SHP77 (cell line): ENCODE measurements around the gene NBDY.
"Not testable (repeated sequence)": the region's sequence is repeated elsewhere in the genome, so short reads cannot be mapped to it uniquely, and the experiment has no call there.

Source experiments
- DNase-seq, 2 experiments: peaks; one replicate each; lab custom pipeline; 2025; lab: John Stamatoyannopoulos, UW

The NBDY gene

DNA sequence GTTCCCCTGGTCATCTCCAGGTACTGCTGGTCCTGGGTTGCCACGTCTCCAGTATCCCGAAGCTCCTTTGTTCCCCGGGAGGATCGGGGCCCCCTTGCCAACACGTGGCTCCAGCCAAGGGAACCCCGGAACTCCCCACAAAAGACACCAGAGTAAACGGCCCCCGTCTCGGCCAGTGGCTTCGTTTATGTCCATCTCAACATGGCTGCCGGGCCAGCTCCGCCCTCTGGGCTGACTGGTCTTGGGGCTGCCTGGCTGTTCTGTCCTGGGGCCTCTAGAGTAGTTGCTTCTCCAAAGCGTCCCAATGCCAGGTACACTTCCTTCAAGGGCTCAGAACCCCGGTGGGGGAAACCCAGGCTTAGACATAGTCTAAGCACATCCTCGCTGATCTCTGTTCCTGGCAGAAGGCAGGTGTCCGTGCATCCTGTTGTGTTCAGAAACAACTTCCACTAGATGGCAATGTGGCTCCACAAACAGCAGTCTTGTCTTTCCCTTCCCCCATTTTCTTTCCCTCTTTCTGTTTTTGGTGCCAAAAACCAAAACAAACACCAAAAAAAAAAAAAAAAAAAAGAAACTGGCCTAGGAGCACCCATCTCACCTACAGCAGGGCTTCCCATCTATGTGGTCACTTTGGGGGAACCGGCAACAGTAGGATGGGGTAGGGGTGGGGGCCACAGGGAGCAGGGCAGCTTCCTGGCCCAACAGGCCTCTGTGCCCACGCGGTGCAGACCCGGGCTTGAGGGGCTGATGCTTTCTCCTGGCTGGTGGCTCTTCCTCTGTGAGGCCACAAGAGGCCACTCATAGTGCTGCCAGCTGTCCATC, 35.3 kb downstream of the NBDY start:
- no peak for DNase-seq

DNA sequence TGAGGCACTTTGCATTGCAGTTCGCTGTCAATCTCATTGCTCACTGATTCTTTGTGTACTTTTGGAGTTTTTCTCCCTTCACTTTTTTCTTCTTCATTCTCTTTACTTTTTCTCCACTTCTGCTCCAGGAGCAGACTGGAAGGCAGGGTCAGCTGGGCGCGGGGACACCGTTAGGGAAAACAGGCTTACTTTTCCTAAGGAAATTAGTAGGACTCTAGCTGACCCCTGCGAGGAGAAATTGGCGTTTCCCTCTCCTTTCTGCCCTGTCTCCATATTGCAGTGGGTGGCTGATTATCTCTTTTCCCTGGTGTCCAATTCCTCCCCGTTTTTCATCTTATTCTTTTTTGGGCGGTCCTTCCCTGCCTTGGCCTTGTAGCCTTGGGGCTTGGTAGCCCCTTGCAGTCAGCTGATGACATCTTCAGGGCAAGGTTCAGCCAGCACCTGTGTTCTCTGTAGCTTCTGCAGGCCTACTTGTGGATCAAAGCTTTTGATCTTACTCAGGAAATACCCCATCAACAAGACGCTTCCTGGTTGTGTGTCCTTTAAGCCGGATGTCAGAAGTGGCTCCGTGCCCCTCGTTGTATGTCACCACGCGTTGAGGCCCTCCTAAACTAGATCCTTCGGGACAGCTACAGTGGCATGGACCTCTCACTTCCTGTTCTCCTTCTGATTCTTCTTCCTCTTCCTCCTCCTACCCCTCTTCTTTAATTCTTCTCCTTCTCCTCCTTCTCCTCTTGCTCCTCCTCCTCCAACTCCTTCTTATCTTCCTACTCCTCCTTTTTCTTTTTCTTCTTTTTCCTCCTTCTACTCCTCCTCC, 36.1 kb downstream of the NBDY start:
- no peak for DNase-seq

DNA sequence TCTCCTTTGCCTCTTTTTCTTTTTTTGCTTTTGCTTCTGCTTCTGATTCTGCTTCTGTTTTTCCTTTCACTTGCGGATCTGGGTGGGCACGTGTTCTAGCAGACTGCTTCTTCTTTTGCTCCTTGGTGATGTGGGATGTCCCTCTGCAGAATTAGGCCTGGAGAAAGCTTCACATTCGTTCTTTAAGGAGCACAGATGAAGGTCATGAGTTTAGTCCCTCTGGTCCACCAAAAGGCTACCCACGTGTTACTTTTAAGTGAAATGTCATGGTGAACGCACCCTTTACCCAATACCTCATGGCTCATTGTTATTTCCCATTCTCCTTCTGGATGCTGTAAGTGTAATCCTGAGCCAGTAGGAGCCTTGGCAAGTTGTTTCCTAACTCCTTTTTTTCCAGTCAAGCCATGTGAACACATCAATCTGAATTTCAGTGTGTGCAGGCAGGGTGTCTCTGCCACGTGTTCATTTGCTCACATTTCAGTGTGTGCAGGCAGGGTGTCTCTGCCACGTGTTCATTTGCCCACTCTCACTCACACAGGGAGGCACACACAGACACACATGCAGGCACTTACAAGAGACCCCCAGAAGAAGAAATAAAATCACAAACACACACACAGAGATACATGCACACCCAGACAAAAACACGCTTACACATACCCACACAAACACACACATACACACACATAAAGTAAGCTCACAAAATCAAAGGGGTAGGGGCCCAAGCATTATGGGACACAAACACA, 36.9 kb downstream of the NBDY start:
- no peak for DNase-seq

DNA sequence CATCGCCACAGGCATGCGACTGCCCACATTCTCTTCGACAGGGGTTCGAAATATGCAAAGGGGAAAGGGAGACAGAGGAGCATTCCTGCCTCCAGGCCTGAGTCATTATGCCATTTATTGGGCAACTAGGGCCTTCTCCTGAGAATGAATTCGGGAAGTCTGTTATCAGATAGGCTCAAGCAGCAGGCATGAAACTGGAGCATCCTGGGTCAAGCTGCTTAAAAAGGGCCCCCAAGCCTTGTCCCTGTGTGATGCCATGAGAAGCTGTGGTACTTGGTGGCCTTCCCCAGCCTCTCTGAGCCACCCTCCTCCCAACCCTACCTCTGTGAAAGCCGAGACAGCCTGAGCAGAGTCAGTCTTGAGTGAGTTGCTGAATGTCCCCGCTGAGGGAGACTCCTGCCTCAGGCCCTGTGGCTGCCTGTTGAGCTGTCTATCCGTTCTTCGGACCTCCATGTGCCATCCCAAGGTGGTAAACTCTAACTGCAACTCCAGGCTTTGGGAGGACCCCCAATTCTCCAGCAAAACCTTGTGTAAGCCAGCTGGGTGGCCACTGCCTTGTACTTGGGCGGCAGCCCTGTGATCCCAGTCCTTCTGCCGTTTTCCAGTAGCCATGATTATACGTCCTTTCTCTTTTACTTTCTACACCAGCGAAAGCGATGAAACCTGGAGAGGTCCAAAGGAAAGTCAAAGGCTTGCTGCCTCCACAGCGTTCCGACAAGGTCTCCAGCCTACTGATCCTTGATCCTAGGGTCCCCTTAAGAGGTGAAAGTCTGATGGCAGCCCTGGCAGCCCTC, 37.7 kb downstream of the NBDY start:
- DNase-seq: no peak

DNA sequence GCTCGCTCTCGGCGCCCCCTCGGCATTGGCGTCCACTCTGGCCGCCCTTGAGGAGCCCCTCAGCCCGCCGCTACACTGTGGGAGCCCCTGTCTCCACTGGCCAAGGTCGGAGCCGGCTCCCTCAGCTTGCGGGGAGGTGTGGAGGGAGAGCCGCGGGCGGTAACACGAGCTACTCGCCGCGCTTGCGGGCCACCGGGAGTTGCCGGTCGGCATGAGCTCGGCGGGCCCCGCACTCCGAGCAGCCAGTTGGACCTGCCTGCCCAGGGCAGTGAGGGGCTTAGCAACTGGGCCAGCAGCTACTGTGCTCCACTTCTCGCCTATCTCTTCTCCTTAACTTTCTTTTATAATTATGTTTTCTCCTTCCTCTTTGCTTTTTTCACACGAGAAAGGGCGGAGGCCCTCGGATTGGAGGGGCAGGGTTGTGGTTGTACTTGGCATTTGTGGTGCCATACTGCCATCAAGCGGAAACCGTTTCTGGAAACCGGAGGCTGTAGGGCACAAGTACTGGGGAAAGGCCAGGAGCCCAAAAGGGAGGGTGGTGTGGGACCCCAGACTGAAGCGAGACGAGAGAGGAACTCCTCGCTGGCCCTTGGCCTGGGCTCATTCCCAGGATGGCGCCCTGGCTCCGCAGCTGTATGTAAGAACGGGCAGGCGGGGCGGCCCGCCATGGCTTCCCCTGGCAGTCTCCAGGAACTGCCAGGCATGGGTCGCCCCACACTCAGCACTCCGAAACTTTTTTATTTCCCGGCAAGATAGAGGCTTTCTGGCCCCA, 38.5 kb downstream of the NBDY start:
- DNase-seq: not testable (repeated sequence)

DNA sequence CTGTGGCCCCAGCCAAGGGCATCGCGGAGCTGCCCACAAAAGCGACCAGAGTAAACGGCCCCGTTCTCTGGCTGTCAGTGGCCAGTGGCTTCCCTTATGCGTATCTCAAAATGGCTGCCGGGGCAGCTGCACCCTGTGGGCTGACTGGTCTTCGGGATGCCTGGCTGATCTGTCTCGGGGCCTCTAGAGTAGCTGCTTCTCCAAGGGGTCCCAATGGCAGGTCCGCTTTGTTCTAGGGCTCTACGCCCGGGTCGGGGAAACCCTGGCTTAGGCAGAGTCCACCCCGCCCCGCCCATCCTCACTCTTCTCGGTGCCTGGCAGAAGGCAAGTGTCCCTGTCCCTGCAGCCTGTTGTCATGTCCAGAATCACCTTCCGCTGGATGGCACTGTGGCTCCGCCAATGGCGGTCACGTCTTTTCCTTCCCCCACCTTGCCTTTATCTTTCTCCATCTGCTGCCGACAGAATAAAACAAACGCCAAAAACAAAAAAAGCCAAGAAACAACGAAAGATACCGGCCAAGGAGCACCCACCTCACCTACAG, 39.1 kb downstream of the NBDY start:
- DNase-seq: not testable (repeated sequence)

DNA sequence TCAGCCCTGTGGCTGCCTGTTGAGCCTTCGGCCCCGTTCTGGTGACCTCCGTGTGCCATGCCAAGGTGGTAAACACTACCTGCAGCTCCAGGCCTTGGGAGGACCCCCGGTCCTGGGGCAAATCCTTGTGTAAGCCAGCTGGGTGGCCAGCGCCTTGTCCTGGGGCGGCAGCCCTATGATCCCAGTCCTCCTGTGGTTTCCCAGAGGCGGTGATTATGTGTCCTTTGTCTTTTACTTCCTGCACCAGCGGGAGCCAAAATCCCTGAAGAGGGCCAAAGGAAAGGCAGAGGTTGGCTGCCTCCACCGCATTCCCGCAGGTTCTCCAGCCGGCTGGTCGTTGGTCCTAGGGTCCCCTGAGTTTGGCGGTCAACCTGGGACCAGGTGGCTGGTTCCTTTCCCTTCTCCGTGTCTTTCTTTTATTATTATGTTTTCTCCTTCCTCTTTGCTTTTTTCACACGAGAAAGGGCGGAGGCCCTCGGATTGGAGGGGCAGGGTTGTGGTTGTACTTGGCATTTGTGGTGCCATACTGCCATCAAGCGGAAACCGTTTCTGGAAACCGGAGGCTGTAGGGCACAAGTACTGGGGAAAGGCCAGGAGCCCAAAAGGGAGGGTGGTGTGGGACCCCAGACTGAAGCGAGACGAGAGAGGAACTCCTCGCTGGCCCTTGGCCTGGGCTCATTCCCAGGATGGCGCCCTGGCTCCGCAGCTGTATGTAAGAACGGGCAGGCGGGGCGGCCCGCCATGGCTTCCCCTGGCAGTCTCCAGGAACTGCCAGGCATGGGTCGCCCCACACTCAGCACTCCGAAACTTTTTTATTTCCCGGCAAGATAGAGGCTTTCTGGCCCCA, 43.9 kb downstream of the NBDY start:
- DNase-seq: not testable (repeated sequence)

DNA sequence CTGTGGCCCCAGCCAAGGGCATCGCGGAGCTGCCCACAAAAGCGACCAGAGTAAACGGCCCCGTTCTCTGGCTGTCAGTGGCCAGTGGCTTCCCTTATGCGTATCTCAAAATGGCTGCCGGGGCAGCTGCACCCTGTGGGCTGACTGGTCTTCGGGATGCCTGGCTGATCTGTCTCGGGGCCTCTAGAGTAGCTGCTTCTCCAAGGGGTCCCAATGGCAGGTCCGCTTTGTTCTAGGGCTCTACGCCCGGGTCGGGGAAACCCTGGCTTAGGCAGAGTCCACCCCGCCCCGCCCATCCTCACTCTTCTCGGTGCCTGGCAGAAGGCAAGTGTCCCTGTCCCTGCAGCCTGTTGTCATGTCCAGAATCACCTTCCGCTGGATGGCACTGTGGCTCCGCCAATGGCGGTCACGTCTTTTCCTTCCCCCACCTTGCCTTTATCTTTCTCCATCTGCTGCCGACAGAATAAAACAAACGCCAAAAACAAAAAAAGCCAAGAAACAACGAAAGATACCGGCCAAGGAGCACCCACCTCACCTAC, 44.5 kb downstream of the NBDY start:
- DNase-seq: not testable (repeated sequence)

DNA sequence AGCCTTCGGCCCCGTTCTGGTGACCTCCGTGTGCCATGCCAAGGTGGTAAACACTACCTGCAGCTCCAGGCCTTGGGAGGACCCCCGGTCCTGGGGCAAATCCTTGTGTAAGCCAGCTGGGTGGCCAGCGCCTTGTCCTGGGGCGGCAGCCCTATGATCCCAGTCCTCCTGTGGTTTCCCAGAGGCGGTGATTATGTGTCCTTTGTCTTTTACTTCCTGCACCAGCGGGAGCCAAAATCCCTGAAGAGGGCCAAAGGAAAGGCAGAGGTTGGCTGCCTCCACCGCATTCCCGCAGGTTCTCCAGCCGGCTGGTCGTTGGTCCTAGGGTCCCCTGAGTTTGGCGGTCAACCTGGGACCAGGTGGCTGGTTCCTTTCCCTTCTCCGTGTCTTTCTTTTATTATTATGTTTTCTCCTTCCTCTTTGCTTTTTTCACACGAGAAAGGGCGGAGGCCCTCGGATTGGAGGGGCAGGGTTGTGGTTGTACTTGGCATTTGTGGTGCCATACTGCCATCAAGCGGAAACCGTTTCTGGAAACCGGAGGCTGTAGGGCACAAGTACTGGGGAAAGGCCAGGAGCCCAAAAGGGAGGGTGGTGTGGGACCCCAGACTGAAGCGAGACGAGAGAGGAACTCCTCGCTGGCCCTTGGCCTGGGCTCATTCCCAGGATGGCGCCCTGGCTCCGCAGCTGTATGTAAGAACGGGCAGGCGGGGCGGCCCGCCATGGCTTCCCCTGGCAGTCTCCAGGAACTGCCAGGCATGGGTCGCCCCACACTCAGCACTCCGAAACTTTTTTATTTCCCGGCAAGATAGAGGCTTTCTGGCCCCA, 49.3 kb downstream of the NBDY start:
- not testable (repeated sequence) for DNase-seq

DNA sequence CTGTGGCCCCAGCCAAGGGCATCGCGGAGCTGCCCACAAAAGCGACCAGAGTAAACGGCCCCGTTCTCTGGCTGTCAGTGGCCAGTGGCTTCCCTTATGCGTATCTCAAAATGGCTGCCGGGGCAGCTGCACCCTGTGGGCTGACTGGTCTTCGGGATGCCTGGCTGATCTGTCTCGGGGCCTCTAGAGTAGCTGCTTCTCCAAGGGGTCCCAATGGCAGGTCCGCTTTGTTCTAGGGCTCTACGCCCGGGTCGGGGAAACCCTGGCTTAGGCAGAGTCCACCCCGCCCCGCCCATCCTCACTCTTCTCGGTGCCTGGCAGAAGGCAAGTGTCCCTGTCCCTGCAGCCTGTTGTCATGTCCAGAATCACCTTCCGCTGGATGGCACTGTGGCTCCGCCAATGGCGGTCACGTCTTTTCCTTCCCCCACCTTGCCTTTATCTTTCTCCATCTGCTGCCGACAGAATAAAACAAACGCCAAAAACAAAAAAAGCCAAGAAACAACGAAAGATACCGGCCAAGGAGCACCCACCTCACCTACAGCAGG, 50.0 kb downstream of the NBDY start:
- DNase-seq: not testable (repeated sequence)

DNA sequence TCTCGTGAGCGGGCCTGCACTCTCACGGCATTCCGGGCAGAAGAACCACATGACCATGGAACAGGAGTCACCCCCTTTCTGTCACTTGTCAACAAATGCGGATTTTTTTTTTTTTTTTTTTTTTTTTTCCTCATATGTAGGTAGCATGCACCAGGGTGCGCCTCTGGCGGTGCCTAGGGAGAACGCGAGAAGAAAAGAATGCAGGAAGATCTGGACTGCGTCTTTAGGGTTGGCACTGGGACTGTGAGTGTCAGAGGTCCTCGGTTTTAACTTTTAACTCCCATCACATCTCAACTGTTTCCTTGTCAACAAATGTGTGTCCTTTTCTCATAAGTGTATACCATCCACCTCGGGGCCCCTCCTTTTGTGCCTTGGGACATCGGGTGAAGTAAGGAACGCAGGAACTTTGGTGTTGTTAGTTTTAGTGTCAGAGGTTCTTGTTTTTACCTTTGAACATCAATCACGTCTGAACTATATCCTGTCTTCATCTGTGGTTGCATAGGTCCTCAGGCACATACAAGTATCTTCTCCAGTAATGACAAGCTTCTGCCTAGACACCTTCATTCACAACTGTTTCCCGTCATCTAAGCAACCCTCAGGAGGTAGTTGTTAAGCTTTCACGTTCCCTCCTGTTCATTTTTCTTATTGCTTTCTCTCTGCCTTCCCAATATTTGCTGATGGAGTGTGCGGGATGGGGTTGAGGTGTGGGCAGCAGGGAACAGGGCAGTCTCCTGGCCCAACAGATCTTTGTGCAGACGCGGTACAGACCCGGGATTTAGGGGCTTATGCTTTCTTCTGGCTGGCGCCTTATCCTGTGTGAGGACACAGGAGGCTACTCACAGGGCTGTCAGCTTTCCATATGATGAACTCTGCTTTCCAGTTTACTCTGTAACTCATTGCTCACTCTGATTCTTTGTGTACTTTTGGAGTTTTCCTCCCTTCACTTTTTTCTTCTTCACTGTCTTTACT, 51.9 kb downstream of the NBDY start:
- not testable (repeated sequence) for DNase-seq

DNA sequence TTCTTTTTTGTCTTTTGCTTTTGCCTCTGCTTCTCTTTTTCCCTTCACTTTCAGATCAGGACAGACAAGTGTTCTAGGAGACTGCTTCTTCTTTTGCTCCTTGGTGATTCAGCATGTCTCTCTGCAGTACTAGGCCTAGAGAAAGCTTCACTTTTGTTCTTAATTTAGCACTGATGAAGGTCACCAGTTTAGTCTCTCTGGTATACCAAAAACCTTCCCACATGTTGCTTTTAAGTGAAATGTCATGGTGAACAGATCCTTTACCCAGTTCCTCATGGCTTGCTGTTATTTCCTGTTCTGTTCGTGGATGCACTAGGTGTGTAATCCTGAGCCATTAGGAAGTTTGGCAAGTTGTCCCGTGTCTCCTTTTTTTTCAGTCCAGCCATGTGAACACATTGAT, 53.3 kb downstream of the NBDY start:
- DNase-seq: no peak

DNA sequence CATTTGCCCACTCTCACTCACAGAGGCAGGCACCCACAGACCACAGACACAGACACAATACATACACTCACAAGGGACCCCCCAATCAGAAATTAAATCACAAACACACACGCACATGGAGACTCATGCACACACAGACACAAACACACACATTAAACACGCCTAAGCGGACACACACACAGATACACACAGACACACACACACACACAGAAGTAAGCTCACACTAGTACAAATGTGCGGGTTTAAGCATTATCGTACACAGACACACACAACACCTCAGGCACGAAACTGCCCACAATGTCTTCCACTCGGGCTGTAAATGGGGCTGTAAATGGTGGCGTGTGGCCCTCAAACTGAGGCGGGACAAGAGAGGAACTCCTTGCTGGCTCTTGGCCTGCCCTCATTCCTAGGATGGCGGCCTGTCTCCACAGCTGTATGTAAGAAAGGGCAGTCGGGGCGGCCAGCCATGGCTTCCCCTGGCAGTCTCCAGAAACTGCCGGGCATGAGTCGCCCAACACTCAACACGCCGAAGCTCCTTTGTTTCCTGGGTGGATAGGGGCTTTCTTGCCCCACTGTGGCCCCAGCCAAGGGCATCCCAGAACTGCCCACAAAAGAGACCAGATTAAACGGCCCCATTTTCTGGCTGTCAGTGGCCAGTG, 53.9 kb downstream of the NBDY start:
- DNase-seq: peak in 1 of 2 experiments; percentile 68

DNA sequence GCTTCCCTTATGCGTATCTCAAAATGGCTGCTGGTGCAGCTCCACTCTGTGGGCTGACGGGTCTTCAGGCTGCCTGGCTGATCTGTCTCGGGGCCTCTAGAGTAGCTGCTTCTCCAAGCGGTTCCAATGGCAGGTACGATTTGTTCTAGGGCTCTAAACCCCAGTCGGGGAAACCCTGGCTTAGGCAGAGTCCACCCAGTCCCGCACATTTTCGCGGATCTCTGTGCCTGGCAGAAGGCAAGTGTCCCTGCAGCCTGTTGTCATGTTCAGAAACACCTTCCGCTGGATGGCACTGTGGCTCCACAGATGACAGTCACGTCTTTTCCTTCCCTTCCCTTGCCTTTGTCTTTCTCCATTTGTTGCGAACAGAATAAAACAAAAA, 54.4 kb downstream of the NBDY start:
- DNase-seq: peak; percentile 71 to 83

DNA sequence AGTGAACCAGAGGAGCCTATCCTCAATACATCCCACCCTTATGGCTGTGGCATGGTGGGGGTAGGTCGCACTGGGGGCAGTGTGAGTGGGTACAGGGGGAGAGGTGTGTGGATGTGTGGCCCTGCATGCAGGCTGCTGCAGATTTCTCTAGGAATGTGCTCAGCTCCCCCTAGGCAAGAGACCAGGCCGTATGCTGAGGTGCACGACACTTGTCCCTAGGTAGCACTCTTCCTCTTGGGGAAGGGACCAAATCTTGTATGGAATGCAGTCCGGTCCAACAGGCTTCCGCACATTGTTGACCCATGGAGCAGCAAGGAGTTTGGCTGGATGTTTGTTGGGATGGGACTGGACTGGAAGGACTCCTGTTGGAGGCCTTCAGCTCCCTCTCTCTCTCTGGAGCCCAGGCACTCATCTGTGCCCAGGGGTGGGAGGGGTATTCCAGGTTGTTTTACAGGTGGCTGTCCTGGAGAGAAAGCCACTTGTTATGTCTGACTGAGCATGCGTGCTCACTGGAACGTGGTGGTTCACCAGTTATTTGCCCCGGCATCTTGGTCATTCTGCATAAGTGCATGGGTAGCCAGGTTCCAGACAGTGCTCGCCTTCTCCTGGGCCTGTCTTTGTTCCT, 55.1 kb downstream of the NBDY start:
- no peak for DNase-seq

DNA sequence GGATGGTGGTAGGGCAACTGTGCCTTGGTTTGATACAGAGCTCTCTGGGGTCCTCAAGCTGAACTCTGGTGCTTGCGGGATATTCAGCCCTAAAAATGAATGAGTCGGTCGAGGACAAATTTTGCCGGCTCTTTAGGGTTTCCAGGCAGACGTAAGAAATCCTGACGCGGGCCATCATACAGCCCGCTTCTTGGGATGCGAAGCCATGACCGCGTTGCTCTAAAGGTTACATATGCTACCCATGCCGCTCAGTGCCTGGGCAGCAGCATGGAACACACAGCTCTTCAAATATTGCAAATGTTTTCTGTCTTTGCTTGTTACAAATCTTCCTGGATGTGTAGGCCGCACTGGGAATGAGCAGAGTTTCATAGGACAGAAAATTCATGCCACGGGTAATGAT, 55.6 kb downstream of the NBDY start:
- no peak for DNase-seq
